Brain microvascular endothelial cell (primary cell): Measurements from ENCODE around the gene STK36.
A peak's percentile ranks its signal among the peaks of the same experiment; 100 is the strongest.

Experiments
- DNase-seq: peaks from one replicate; pipeline ENCODE4 v3.0.0-alpha.2; 2020
- H3K27ac ChIP-seq: fragments of 250-450 bp; sonication (Bioruptor Pico); 2 replicates; pipeline ENCODE4 v1.5.1; 2020; ENCODE audit warnings: mild to moderate bottlenecking, moderate library complexity
- H3K27me3 ChIP-seq: fragments of 250-450 bp; sonication (Bioruptor Pico); replicated peaks from 2 replicates; pipeline ENCODE4 v1.5.1; 2020; ENCODE audit warnings: mild to moderate bottlenecking
- H3K36me3 ChIP-seq: fragments of 250-450 bp; sonication (Bioruptor Pico); replicated peaks from 2 replicates; pipeline ENCODE4 v1.5.1; 2020; ENCODE audit warnings: mild to moderate bottlenecking
- H3K4me3 ChIP-seq: 2 replicates; pipeline ENCODE4 v1.5.1; 2011; ENCODE audit warnings: low read depth, mild to moderate bottlenecking, control low read depth, low read length, moderate library complexity
- in situ Hi-C: cut with HindIII; loops from 2 replicates; pipeline ENCODE4 v1.10.0; 2017; ENCODE audit warnings: low sequenced_read_pairs, low pct_ligation_motif_present
- TF ChIP-seq, protein P1 (sequence below): IDR thresholded peaks from 2 replicates; pipeline ENCODE4 v1.5.1; 2011; ENCODE audit warnings: low read depth, mild to moderate bottlenecking, moderate library complexity, low read length, control low read depth, inconsistent platforms; ENCODE audit errors: missing control alignments

Gene STK36

DNA sequence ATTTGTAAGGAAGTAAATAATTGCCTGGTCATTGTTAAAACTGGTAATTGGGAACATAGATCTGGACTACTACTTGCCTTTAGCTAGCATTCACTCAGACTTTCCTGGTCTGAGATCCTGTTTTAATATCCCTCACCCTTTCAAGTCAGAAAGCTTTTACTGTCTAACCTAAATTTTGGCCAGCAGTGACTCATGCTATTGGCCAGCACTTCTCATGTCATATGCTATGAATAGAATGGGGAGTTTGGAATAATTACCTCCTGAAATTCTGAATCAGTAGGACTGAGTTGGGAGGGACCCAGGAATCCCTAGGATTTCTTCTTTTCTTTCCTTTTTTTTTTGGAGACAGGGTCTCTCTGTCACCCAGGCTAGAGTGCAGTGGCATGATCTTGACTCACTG is 19.3 kb downstream of the STK36 start:
- H3K27ac ChIP-seq = no peak overlapping the region
- TF ChIP-seq, protein P1, sequence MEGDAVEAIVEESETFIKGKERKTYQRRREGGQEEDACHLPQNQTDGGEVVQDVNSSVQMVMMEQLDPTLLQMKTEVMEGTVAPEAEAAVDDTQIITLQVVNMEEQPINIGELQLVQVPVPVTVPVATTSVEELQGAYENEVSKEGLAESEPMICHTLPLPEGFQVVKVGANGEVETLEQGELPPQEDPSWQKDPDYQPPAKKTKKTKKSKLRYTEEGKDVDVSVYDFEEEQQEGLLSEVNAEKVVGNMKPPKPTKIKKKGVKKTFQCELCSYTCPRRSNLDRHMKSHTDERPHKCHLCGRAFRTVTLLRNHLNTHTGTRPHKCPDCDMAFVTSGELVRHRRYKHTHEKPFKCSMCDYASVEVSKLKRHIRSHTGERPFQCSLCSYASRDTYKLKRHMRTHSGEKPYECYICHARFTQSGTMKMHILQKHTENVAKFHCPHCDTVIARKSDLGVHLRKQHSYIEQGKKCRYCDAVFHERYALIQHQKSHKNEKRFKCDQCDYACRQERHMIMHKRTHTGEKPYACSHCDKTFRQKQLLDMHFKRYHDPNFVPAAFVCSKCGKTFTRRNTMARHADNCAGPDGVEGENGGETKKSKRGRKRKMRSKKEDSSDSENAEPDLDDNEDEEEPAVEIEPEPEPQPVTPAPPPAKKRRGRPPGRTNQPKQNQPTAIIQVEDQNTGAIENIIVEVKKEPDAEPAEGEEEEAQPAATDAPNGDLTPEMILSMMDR = no peak
- H3K4me3 ChIP-seq = no peak overlapping the region
- H3K27me3 ChIP-seq = no peaks in the 10 kb centered on the region
- in situ Hi-C loops = no loop called here
- H3K36me3 ChIP-seq = peaks cover 34% of the 10 kb centered on the region
- DNase-seq = no peak

DNA sequence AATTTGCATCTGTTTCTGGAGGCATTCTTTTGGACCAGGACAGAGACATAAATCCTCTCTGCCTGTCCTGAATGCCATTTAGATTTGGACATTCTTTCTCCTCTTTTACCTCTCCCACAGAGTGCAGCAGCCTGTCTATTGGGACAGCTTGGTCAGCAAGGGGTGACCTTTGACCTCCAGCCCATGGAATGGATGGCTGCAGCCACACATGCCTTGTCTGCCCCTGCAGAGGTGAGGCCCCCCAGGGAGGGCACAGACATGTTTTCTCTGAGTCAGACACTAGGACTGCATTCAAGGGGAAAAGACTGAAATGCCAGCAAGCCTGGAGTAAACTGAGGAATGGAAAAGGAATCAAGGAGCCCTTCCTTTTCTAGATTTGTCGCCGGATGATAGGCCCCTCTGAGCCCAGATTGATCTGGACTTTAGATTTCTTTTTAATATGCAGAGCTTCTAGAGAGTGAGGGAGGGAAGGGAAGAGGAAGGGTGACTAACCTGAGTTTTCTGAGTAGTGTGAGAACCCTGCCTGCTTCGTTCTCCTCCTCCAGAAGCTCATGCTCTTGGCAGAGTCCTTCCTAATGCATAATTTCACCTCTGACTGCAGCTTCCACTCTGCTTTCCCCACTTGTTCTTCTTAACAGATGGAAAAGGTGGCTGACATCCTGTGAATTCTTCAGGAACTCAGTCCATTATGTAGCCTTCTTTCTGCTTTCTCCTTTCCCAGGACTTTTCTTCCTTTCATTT is 22.7 kb downstream of the STK36 start:
- TF ChIP-seq, protein P1 = no peak
- no peaks in the 10 kb centered on the region for H3K27me3 ChIP-seq
- in situ Hi-C loops = no loop called here
- peak; percentile 30 for DNase-seq
- no peak overlapping the region for H3K27ac ChIP-seq
- peaks cover 38% of the 10 kb centered on the region for H3K36me3 ChIP-seq
- H3K4me3 ChIP-seq = no peak overlapping the region

DNA sequence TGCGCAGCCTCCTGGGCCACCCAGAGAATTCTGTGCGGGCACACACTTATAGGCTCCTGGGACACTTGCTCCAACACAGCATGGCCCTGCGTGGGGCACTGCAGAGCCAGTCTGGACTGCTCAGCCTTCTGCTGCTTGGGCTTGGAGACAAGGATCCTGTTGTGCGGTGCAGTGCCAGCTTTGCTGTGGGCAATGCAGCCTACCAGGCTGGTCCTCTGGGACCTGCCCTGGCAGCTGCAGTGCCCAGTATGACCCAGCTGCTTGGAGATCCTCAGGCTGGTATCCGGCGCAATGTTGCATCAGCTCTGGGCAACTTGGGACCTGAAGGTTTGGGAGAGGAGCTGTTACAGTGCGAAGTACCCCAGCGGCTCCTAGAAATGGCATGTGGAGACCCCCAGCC is 27.0 kb downstream of the STK36 start:
- TF ChIP-seq, protein P1 = no peak
- Histone ChIP-seq H3K36me3 (peaks cover 15% of the 10 kb centered on the region), H3K4me3 (no peak overlapping the region), H3K27ac (no peak overlapping the region), H3K27me3 (no peaks in the 10 kb centered on the region)
- no peak for DNase-seq
- in situ Hi-C loops = no loop called here

DNA sequence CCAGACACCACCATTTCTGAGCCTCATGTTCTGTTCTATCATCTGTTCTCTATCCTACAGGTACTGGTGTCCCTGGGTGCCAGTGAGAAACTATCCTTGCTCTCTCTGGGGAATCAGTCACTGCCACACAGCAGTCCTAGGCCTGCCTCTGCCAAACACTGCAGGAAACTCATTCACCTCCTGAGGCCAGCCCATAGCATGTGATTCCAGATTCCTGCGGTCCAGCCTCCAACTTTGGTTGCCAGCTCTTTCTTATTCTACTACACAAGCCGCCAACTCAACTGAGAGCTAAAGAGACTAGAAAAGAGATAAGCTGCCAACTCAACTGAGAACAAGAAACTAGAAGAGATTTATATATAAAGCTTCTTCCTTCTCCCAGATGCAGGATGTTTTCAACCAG is 29.9 kb downstream of the STK36 start:
- in situ Hi-C loops = no loop called here
- Histone ChIP-seq H3K4me3 (no peak overlapping the region), H3K27ac (no peak overlapping the region), H3K27me3 (no peaks in the 10 kb centered on the region), H3K36me3 (peaks cover 7% of the 10 kb centered on the region)
- no peak for DNase-seq
- TF ChIP-seq, protein P1 = no peak

DNA sequence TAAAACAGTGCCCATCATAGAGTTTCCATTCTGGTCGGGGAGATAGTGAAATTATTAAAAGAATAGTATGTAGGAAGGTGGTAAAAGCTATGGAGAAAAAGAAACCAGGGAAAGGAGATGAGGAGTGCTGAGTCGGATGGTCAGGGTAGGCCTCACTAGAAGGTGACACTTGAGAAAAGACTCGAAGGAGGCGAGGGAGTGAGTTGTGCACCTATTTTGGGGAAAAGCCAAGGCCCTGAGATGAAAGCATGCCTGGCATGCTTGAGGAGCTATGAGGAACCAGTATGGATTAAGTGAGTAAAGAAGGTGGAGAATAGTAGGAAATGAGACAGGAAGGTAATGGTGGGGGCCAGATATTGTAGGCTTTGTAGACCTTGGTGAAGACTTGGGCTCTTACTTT is 31.5 kb downstream of the STK36 start:
- Histone ChIP-seq H3K27me3 (no peaks in the 10 kb centered on the region), H3K36me3 (peaks cover 5% of the 10 kb centered on the region), H3K27ac (no peak overlapping the region), H3K4me3 (no peak overlapping the region)
- no peak for DNase-seq
- TF ChIP-seq, protein P1 = no peak
- in situ Hi-C loops = no loop called here

DNA sequence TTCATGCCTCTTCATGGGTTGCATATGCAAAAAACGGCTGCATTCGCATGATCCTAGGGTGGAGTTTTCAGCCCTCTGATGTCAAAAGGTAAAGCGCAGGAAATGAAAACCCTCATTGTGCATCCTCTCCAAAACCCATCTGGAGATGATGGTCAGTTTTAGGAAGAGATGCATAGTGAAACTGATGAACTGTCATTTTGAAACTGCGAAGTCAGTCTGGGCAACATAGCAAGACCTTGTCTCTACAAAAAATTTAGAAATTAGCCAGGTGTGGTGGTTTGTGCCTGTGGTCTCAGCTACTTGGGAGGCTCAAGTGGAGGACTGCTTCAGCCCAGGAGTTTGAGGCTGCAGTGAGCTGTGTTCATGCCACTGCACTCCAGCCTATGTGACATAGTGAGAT is 36.2 kb downstream of the STK36 start:
- no peaks in the 10 kb centered on the region for H3K27me3 ChIP-seq

More for the DNA sequence above, 36.2 kb downstream of the STK36 start:
- in situ Hi-C loops = no loop called here
- Histone ChIP-seq H3K4me3 (no peak overlapping the region), H3K36me3 (no peaks in the 10 kb centered on the region), H3K27ac (no peak overlapping the region)
- no peak for DNase-seq
- TF ChIP-seq, protein P1 = no peak
